Naive thymus-derived CD8-positive, alpha-beta T cell (primary cell): ENCODE results near the gene SLC44A5. TPM values are rescaled to one million over a fixed set of nuclear protein-coding genes. Genes with fewer than 3 reads are reported as not detected.
"Not testable (repeated sequence)": the region's sequence is repeated elsewhere in the genome, so short reads cannot be mapped to it uniquely, and the experiment has no call there.

Source experiments
- ATAC-seq, 2 donors: fragments of 150-1000 bp; cut with Tn5 transposase in 1 of 2; sonication (Bioruptor Pico), chemical (Tn5 transposase) in 1 of 2; 1 replicate in 1 of 2; 2 replicates in 1 of 2; pipeline ENCODE4 v1.10.0; 2021; ENCODE audit warnings: mild to moderate bottlenecking in 2 of 2, moderate library complexity in 2 of 2
- POLR2A ChIA-PET: fragments of 350-600 bp; sonication (Branson Sonifier 250); formaldehyde crosslinking; loops from one replicate; lab custom pipeline; 2021; ENCODE audit warnings: antibody characterized with exemption; lab: Charles Lee
- DNase-seq, 10 donors: peaks; one replicate each; pipeline versions ENCODE4 v3.0.0 to v3.0.0-alpha.2; 2020 to 2022
- H3K27ac Mint-ChIP-seq, 10 donors: one replicate each; pipeline ENCODE4 v1.8.0; 2020 to 2022; ENCODE audit warnings: mild to moderate bottlenecking in 10 of 10, mixed read lengths in 10 of 10, moderate library complexity in 4 of 10, inconsistent platforms in 1 of 10
- H3K27me3 Mint-ChIP-seq, 5 donors: one replicate each; pipeline ENCODE4 v1.8.0; 2021 to 2022; ENCODE audit warnings: mixed read lengths in 5 of 5
- H3K36me3 Mint-ChIP-seq, 3 donors: one replicate each; pipeline ENCODE4 v1.8.0; 2020 to 2022; ENCODE audit warnings: mixed read lengths in 3 of 3, mild to moderate bottlenecking in 2 of 3, inconsistent platforms in 1 of 3
- H3K4me1 Mint-ChIP-seq, 4 donors: one replicate each; pipeline ENCODE4 v1.8.0; 2021 to 2022; ENCODE audit warnings: mixed read lengths in 4 of 4
- H3K4me3 Mint-ChIP-seq, 10 donors: one replicate each; pipeline ENCODE4 v1.8.0; 2020 to 2022; ENCODE audit warnings: mild to moderate bottlenecking in 10 of 10, mixed read lengths in 10 of 10, moderate library complexity in 6 of 10, inconsistent platforms in 1 of 10
- H3K9me3 Mint-ChIP-seq, 9 donors: one replicate each; pipeline ENCODE4 v1.8.0; 2020 to 2022; ENCODE audit warnings: mixed read lengths in 9 of 9, mild to moderate bottlenecking in 3 of 9, inconsistent platforms in 1 of 9, moderate library complexity in 1 of 9
- polyA plus RNA-seq, 3 donors: library from polyadenylated mRNA; unstranded; fragments of 300-500 nt; fragmentation: Illumina TruSeq; gene quantifications; one replicate each; pipeline ENCODE4 v1.2.3, GENCODE V29; 2021
- total RNA-seq, 8 experiments: library from RNA in 2 of 8; stranded (reverse) in 2 of 8; gene quantifications; one replicate each; pipeline ENCODE4 v1.2.3 and lab custom pipeline; 2021 to 2026

SLC44A5 gene
- total and polyA plus RNA-seq, 5 experiments from 2014 or later = 0.71 to 4.4 (median 2.2) TPM; not detected in 1

GRCh38 chr1:75423136-75423535, 187.8 kb downstream of the SLC44A5 start:
- POLR2A ChIA-PET = no interaction called here
- no peaks in the 10 kb centered on the region for H3K36me3 Mint-ChIP-seq
- no peak for DNase-seq
- no peak overlapping the region for H3K27ac Mint-ChIP-seq
- H3K9me3 Mint-ChIP-seq = no peaks in the 10 kb centered on the region
- ATAC-seq = no peak
- no peak overlapping the region for H3K4me3 Mint-ChIP-seq
- no peaks in the 10 kb centered on the region for H3K4me1 Mint-ChIP-seq
- H3K27me3 Mint-ChIP-seq = peaks cover 0 to 2% (median 0%) of the 10 kb centered on the region in 5 donors

GRCh38 chr1:75421371-75421770, 189.5 kb downstream of the SLC44A5 start:
- DNase-seq = no peak
- peaks cover 0 to 7% (median 0%) of the 10 kb centered on the region in 9 donors for H3K9me3 Mint-ChIP-seq
- no peak for ATAC-seq
- peaks cover 0 to 2% (median 0%) of the 10 kb centered on the region in 5 donors for H3K27me3 Mint-ChIP-seq
- H3K36me3 Mint-ChIP-seq = no peaks in the 10 kb centered on the region
- POLR2A ChIA-PET = no interaction called here
- H3K27ac Mint-ChIP-seq = no peak overlapping the region
- H3K4me1 Mint-ChIP-seq = no peaks in the 10 kb centered on the region
- no peak overlapping the region for H3K4me3 Mint-ChIP-seq

- H3K27me3 Mint-ChIP-seq = peaks cover 0 to 3% (median 2%) of the 10 kb centered on the region in 5 donors
- H3K4me3 Mint-ChIP-seq = no peak overlapping the region
- no peak overlapping the region for H3K27ac Mint-ChIP-seq
Measured at GRCh38 chr1:75415187-75415586, 195.7 kb downstream of the SLC44A5 start.

GRCh38 chr1:75412616-75413015, 198.3 kb downstream of the SLC44A5 start:
- Mint-ChIP-seq H3K4me3 (no peak overlapping the region), H3K27ac (no peak overlapping the region), H3K27me3 (peaks cover 0 to 3% (median 0%) of the 10 kb centered on the region in 5 donors), H3K36me3 (no peaks in the 10 kb centered on the region), H3K4me1 (no peaks in the 10 kb centered on the region), H3K9me3 (peaks cover 0 to 11% (median 0%) of the 10 kb centered on the region in 9 donors)
- POLR2A ChIA-PET = no interaction called here
- ATAC-seq (no peak), DNase-seq (no peak)

More at GRCh38 chr1:75415187-75415586, 195.7 kb downstream of the SLC44A5 start:
- no peaks in the 10 kb centered on the region for H3K36me3 Mint-ChIP-seq
- DNase-seq (no peak), ATAC-seq (no peak)
- no peaks in the 10 kb centered on the region for H3K4me1 Mint-ChIP-seq
- POLR2A ChIA-PET = no interaction called here
- peaks cover 0 to 9% (median 0%) of the 10 kb centered on the region in 9 donors for H3K9me3 Mint-ChIP-seq

GRCh38 chr1:75404681-75405080, 206.2 kb downstream of the SLC44A5 start:
- H3K27ac Mint-ChIP-seq, DNase-seq, ATAC-seq, H3K4me1 Mint-ChIP-seq, H3K36me3 Mint-ChIP-seq, H3K4me3 Mint-ChIP-seq, POLR2A ChIA-PET: not testable (repeated sequence)
- H3K27me3 Mint-ChIP-seq = peaks cover 0 to 25% (median 4%) of the 10 kb centered on the region in 5 donors
- peaks cover 3 to 38% (median 26%) of the 10 kb centered on the region in 9 donors for H3K9me3 Mint-ChIP-seq

- ATAC-seq = not testable (repeated sequence)
- peaks cover 0 to 25% (median 4%) of the 10 kb centered on the region in 5 donors for H3K27me3 Mint-ChIP-seq
Measured at GRCh38 chr1:75403147-75403646, 207.7 kb downstream of the SLC44A5 start.

GRCh38 chr1:75400716-75401115, 210.2 kb downstream of the SLC44A5 start:
- H3K4me1 Mint-ChIP-seq = peaks cover 0 to 1% (median 0%) of the 10 kb centered on the region in 4 donors
- ATAC-seq = no peak
- no peak for DNase-seq
- H3K36me3 Mint-ChIP-seq = no peaks in the 10 kb centered on the region
- H3K27me3 Mint-ChIP-seq = peaks cover 0 to 25% (median 4%) of the 10 kb centered on the region in 5 donors
- H3K4me3 Mint-ChIP-seq = no peak overlapping the region
- no peak overlapping the region for H3K27ac Mint-ChIP-seq
- peaks cover 3 to 23% (median 12%) of the 10 kb centered on the region in 9 donors for H3K9me3 Mint-ChIP-seq
- POLR2A ChIA-PET = no interaction called here

More at GRCh38 chr1:75403147-75403646, 207.7 kb downstream of the SLC44A5 start:
- H3K4me1 Mint-ChIP-seq, POLR2A ChIA-PET, H3K27ac Mint-ChIP-seq, H3K36me3 Mint-ChIP-seq, H3K4me3 Mint-ChIP-seq: not testable (repeated sequence)
- DNase-seq = peak in 1 of 10 donors; percentile 54
- H3K9me3 Mint-ChIP-seq = peaks cover 3 to 38% (median 23%) of the 10 kb centered on the region in 9 donors

- no peak for ATAC-seq
- POLR2A ChIA-PET = no interaction called here
- Mint-ChIP-seq H3K4me3 (no peak overlapping the region), H3K27ac (no peak overlapping the region), H3K27me3 (peaks cover 0 to 12% (median 4%) of the 10 kb centered on the region in 5 donors), H3K4me1 (peaks cover 0 to 7% (median 0%) of the 10 kb centered on the region in 4 donors), H3K9me3 (peaks cover 0 to 21% (median 2%) of the 10 kb centered on the region in 9 donors), H3K36me3 (no peaks in the 10 kb centered on the region)
- DNase-seq = no peak
Measured at GRCh38 chr1:75396745-75397144, 214.2 kb downstream of the SLC44A5 start.

GRCh38 chr1:75396260-75396659, 214.7 kb downstream of the SLC44A5 start:
- H3K27me3 Mint-ChIP-seq = peaks cover 0 to 8% (median 3%) of the 10 kb centered on the region in 5 donors
- DNase-seq (no peak), ATAC-seq (no peak)
- H3K4me1 Mint-ChIP-seq = peaks cover 0 to 7% (median 0%) of the 10 kb centered on the region in 4 donors
- H3K4me3 Mint-ChIP-seq = no peak overlapping the region
- no peaks in the 10 kb centered on the region for H3K36me3 Mint-ChIP-seq
- H3K27ac Mint-ChIP-seq = no peak overlapping the region
- POLR2A ChIA-PET = no interaction called here
- peaks cover 0 to 19% (median 4%) of the 10 kb centered on the region in 9 donors for H3K9me3 Mint-ChIP-seq

- Mint-ChIP-seq H3K27me3 (peaks cover 0 to 5% (median 0%) of the 10 kb centered on the region in 5 donors), H3K36me3 (no peaks in the 10 kb centered on the region), H3K9me3 (peaks cover 6 to 35% (median 15%) of the 10 kb centered on the region in 9 donors), H3K4me3 (no peak overlapping the region), H3K27ac (no peak overlapping the region), H3K4me1 (peaks cover 0 to 7% (median 0%) of the 10 kb centered on the region in 4 donors)
- ATAC-seq (no peak), DNase-seq (no peak)
- POLR2A ChIA-PET = no interaction called here
Measured at GRCh38 chr1:75394386-75395139, 216.4 kb downstream of the SLC44A5 start.

GRCh38 chr1:75392278-75392677, 218.6 kb downstream of the SLC44A5 start:
- no peak overlapping the region for H3K4me3 Mint-ChIP-seq
- H3K9me3 Mint-ChIP-seq = peaks cover 11 to 40% (median 21%) of the 10 kb centered on the region in 9 donors
- DNase-seq = no peak
- H3K4me1 Mint-ChIP-seq = peaks cover 0 to 7% (median 0%) of the 10 kb centered on the region in 4 donors
- H3K36me3 Mint-ChIP-seq = no peaks in the 10 kb centered on the region
- POLR2A ChIA-PET = no interaction called here
- no peak for ATAC-seq
- peaks cover 0 to 5% (median 0%) of the 10 kb centered on the region in 5 donors for H3K27me3 Mint-ChIP-seq
- no peak overlapping the region for H3K27ac Mint-ChIP-seq

- POLR2A ChIA-PET, H3K36me3 Mint-ChIP-seq, H3K27me3 Mint-ChIP-seq: not testable (repeated sequence)
- Mint-ChIP-seq H3K4me1 (peaks cover 0 to 12% (median 1%) of the 10 kb centered on the region in 4 donors), H3K27ac (peak overlapping the region in 8 of 10 donors; percentile 8 to 99 (median 94)), H3K9me3 (peaks cover 0 to 13% (median 2%) of the 10 kb centered on the region in 9 donors), H3K4me3 (peak overlapping the region in 7 of 10 donors; percentile 36 to 98 (median 90))
- DNase-seq = peak in 3 of 10 donors; percentile 20 to 37 (median 21)
- ATAC-seq = peak; percentile 47 to 53
Measured at GRCh38 chr1:75375476-75376447, 235.2 kb downstream of the SLC44A5 start.
